HAP-1 (cell line): ENCODE data around the gene HSPBP1.

Experiments used
- DNase-seq, 2 experiments: peaks; one replicate each; pipeline ENCODE4 v3.0.0-alpha.2; 2016 to 2020; ENCODE audit warnings: low spot score in 2 of 2
- H3K27me3 ChIP-seq: fragments of 250-450 bp; sonication (Bioruptor Pico); 2 replicates; pipeline ENCODE4 v1.5.1; 2020; ENCODE audit warnings: low read depth, mild to moderate bottlenecking, moderate library complexity
- H3K36me3 ChIP-seq: fragments of 250-450 bp; sonication (Bioruptor Pico); replicated peaks from 2 replicates; pipeline ENCODE4 v1.5.1; 2020; ENCODE audit warnings: mild to moderate bottlenecking
- H3K4me1 ChIP-seq: fragments of 250-450 bp; sonication (Bioruptor Pico); 2 replicates; pipeline ENCODE4 v1.5.1; 2020; ENCODE audit warnings: mild to moderate bottlenecking
- H3K4me3 ChIP-seq: fragments of 250-450 bp; sonication (Bioruptor Pico); 2 replicates; pipeline ENCODE4 v1.5.1; 2020; ENCODE audit warnings: mild to moderate bottlenecking, moderate library complexity
- H3K9me3 ChIP-seq: fragments of 250-450 bp; sonication (Bioruptor Pico); 2 replicates; pipeline ENCODE4 v1.5.1; 2020; ENCODE audit warnings: mild to moderate bottlenecking, moderate library complexity
- in situ Hi-C: fragments of 300-500 bp; cut with MboI; formaldehyde crosslinking; loops from 3 replicates; pipeline ENCODE4 v1.14.3; 2020; ENCODE audit warnings: low sequenced_read_pairs, inconsistent platforms, mixed read lengths

The HSPBP1 gene

DNA sequence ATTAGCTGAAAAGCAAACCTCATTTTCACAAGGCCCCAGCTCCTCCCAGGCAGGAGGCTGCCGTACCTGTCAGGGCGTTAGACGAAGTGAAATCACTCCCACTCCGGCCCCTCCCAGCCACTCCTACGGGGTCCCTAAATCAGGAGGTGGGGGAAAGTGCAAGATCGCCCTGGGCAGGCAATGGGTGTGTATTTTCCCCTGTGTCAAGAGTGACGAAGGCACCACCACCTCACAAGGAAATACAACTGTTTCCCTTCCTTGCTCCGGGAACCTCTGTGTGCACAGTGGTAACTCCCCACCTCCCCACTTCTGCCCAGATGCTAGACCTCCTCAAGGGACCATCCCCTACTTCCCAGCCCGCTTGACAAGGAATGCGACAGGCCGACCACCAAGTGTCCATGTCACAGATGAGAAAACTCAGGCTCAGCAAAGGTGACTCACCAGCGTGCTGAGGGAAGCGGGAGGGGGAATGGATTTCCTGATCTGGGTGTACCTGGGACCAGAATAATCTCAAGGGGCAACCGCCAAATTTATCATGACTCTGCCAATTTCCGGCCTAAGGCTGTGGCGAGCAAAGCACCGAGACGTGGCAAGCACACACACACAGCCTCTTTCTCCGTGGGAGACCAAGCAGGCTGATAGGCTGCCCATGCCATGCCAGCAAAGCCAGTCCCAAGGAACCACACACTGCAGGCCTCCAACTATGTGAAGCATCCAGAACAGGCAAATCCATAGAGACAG, 28.4 kb downstream of the HSPBP1 start:
- in situ Hi-C loops = no loop called here
- no peaks in the 10 kb centered on the region for H3K27me3 ChIP-seq
- H3K9me3 ChIP-seq = no peaks in the 10 kb centered on the region
- peaks cover 10% of the 10 kb centered on the region for H3K4me1 ChIP-seq
- no peak overlapping the region for H3K4me3 ChIP-seq
- no peak for DNase-seq
- H3K36me3 ChIP-seq = peaks cover 8% of the 10 kb centered on the region

DNA sequence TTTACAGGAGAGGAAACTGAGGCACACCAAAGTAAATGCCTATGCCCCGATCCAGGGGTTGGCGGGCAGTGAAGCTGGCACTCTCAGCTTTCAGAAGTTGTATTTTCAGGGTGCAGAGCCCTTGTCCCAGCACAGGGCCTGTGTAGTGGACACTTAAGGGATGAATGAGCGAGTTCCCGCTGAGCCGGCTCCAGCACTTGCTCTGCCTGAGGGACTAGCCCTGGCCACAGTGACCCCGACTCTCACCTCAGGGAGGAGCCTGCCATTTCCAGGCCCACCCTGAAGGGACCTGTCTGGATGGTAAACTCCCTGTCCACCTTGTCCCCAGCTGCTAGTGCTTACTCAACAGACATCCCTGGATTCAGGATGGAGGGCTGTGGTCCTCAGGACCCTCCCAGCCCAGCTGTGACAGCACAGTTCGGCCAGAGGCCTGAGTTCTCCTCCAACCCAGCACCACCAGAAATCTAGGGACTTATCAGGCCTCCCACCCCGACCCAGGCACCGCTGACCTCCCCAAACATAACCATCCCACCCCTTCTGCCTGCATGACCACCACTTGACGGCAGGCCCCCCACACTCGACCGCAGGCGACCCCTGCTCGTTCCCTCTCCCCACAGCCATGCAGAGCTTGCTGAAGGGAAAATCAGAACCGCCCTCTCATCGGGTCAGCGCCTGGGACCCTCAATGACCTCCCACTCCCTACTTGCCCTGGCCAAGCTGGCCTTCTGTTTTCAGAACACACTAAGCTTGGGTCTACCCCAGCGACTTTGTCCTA, 29.5 kb downstream of the HSPBP1 start:
- peaks cover 3% of the 10 kb centered on the region; the same call in 1 of the 2 replicates for H3K4me1 ChIP-seq
- peaks cover 13% of the 10 kb centered on the region for H3K36me3 ChIP-seq
- in situ Hi-C loops = no loop called here

DNA sequence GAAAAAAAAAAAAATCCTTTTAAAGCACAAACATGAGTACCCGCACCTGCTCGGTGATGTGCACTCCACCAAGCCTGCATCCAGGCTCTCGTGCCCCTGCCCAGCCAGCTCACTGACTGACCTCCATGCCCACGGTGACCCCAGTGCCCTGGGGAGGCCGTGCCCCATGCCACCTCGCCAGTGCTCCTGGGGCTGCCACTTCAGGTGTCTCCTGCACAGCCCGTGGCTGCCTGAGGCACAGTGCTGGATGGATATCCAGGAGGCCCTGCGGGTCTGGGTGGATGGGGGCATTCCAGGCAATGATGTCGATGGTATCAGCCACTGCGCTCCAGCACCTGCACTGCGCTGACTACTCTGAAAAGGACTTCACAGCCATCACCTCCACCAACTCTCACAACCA, 30.1 kb downstream of the HSPBP1 start:
- DNase-seq = no peak
- no peaks in the 10 kb centered on the region for H3K4me1 ChIP-seq
- no peaks in the 10 kb centered on the region for H3K27me3 ChIP-seq
- no peak overlapping the region for H3K4me3 ChIP-seq
- H3K36me3 ChIP-seq = peaks cover 16% of the 10 kb centered on the region
- in situ Hi-C loops = no loop called here
- no peaks in the 10 kb centered on the region for H3K9me3 ChIP-seq

More for the DNA sequence above, 29.5 kb downstream of the HSPBP1 start:
- no peaks in the 10 kb centered on the region for H3K9me3 ChIP-seq
- no peak for DNase-seq
- H3K4me3 ChIP-seq = no peak overlapping the region
- H3K27me3 ChIP-seq = no peaks in the 10 kb centered on the region

DNA sequence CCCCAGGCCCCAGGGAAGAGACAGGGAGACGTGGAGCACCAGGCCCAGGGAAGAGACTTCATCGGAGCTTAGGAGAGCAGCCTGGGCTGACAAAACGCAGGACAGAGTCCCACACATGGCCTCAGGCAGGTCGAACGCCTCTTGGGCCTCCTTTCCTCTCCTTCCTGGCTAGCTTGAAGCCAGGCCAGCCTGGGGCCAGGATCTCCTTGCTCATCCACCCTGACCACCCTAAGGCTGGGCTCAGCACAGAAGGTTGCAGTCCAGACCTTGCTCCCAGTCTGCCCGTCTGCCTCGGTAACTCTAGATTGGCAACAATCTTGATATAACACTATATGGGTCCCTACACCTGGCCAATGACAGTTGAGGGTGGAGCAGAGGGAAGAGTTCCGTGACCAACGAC, 31.2 kb downstream of the HSPBP1 start:
- peaks cover 28% of the 10 kb centered on the region for H3K36me3 ChIP-seq
- no peak overlapping the region for H3K4me3 ChIP-seq
- in situ Hi-C loops = no loop called here
- no peaks in the 10 kb centered on the region for H3K9me3 ChIP-seq
- no peaks in the 10 kb centered on the region for H3K27me3 ChIP-seq
- no peak for DNase-seq
- H3K4me1 ChIP-seq = no peaks in the 10 kb centered on the region

DNA sequence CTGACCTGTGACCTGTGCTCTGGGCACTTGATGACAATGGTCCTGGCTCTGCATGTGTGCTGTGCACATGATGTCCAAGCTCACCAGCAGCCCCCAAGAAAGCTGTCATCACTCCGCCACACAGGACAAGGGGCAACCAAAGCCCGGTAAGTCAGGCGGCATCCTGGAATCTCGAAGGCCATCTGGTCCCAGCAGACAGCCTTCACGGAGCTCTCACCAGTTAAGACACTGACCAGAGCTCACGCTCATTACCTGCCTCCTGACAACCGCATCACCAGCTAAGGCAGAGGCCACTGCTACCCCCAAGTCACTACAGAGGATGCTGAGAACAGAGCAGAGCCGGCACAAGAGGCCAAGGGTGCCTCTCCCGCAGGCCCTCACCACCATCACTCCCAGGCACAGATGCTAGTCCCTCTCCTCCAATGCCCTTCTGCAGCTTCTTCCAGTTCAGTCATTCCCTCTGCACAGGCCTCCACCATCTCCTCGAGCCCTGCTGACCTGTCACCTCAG, 31.7 kb downstream of the HSPBP1 start:
- Histone ChIP-seq H3K36me3 (peaks cover 31% of the 10 kb centered on the region), H3K4me3 (no peak overlapping the region), H3K9me3 (no peaks in the 10 kb centered on the region), H3K4me1 (no peaks in the 10 kb centered on the region), H3K27me3 (no peaks in the 10 kb centered on the region)
- in situ Hi-C loops = no loop called here
- no peak for DNase-seq

DNA sequence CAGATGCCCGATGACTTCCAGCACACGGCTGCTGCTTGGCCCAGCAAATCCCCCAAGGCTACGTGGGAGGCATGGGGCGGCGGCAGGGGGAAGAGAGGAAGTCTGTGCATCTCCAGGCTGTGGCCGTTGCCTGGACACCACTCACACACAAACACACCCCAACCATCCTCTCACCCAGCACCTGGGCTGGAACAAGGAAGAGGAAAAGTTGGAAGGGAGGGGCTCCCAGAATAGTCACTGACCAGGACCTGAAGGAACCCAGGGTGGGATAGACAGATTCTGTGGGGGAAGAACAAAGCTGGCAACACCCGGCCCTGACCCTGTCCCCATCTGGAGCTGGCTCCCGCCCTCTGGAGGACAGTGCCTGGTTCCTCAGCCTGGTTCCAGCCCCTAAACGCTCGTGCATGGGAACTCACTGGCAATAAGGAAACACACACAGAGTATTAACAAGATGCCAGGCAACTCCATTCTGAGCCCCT, 32.2 kb downstream of the HSPBP1 start:
- in situ Hi-C loops = no loop called here
- Histone ChIP-seq H3K36me3 (peaks cover 35% of the 10 kb centered on the region), H3K4me1 (no peaks in the 10 kb centered on the region), H3K9me3 (no peaks in the 10 kb centered on the region), H3K4me3 (no peak overlapping the region), H3K27me3 (no peaks in the 10 kb centered on the region)
- DNase-seq = no peak

DNA sequence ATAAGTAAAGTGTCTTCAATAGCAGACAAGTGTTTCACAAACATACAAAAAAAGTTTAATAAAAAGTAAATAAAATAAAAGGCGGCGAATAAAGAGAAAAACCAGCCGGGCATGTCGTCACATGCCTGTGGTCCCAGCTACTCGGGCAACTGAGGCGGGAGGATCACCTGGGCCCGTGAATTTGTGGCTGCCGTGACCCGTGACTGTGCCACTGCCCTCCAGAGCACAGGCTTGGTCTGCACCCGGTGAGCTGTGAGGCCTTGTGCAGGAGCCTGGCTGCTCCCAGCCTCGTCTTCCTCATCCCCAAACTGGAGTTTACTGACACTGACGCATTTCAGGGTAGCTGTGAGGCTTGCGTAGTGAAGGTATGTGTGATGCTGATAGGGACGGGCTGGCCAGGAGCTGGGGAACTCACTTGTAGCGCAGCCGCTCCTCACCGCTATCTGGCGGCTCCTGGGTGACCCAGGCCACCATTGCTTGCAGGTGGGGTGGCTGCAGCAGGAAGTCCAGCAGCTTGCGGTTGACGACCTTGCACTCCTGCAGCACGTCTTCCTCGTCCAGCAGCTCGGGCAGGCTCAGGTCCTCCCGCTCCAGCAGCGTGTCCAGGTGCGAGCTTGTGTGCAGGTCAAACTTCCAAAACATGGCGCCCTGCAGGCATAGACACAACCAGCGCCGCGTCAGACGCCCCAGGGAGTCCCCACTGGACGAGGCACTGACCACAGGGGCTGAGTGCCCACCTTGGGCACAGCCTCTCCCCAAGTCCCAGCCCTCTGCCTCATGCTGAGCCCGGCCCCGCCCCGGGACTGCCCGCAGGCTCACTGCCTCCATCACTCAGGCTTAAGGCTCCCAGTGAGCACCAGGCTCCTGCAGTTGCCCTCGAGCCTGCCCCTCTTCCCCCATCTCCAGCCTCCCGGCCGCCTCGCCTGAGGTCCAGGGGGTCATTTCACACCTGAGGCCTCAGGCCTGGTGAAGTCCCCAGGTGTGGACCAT, 33.2 kb downstream of the HSPBP1 start:
- H3K4me1 ChIP-seq = no peaks in the 10 kb centered on the region
- in situ Hi-C loops = no loop called here
- H3K36me3 ChIP-seq = peaks cover 44% of the 10 kb centered on the region
- H3K4me3 ChIP-seq = no peak overlapping the region
- no peaks in the 10 kb centered on the region for H3K9me3 ChIP-seq
- no peak for DNase-seq
- H3K27me3 ChIP-seq = no peaks in the 10 kb centered on the region

DNA sequence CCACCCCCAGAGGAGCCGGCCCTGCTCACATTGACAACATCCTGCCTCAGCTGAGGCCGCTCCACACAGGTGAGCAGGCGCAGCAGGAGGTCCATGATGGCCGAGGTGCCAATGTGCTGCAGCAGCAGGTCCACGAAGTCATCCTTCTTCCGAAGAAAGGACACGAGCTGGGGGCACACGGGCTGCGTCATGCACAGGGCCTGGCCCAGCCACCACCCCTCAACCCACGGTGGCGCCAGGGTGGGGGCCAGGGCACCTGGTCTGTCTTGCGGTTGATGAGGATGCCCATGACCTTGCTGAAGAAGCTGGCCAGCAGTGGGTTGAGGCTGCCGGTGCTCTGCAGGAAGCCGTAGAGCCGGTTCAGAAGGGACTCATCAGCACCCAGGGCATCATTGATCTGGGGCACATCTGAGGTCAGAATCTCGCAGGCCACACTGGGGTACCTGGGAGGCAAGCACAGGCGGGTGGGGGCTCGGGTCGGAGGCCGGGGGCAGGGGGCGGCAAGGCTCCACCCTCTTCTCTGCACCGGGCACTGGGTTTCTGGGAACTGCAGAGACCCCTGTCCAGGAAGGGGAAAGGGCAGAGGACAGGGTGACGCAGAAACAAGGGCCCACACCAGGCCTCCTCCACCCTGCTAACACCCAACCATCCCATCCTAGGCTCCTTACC, 34.5 kb downstream of the HSPBP1 start:
- Histone ChIP-seq H3K4me1 (no peaks in the 10 kb centered on the region), H3K9me3 (no peaks in the 10 kb centered on the region), H3K4me3 (no peak overlapping the region), H3K27me3 (no peaks in the 10 kb centered on the region), H3K36me3 (peaks cover 54% of the 10 kb centered on the region)
- in situ Hi-C loops = no loop called here
- DNase-seq = no peak

DNA sequence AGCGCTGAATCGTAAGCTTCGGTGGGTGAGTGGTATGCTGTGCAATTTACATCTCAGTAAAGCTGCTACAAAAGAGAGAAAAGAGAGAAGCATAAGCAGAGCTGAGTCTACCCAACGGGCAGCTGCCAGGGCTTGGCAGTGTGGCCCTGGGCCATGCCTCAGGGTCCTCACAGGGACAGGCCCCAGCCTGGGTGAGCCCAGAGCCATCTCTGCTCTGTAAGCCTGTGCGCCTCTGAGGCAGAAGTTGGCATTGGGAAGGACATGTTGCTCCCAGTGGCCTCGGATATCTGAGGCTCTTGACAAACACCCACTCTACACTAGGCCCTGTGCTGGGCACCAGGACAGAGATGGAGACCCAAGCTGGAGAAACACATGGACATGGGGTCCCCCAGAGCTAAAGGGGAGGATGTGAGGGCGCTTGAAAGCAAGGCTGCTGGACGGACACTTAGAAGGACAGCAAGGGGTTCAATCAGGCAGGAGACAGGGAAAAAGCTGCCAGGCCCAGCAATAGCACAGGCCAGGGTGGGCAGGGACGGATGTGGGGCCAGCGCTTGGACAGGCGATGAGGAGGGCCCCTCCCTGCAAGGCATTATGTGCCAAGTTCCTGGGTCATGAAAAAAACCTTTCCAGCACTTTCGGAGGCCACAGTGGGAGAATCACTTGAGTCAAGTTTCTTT, 35.8 kb downstream of the HSPBP1 start:
- DNase-seq = no peak
- in situ Hi-C loops = no loop called here
- H3K27me3 ChIP-seq = no peaks in the 10 kb centered on the region
- H3K4me3 ChIP-seq = no peak overlapping the region
- peaks cover 65% of the 10 kb centered on the region for H3K36me3 ChIP-seq
- H3K9me3 ChIP-seq = no peaks in the 10 kb centered on the region
- no peaks in the 10 kb centered on the region for H3K4me1 ChIP-seq

DNA sequence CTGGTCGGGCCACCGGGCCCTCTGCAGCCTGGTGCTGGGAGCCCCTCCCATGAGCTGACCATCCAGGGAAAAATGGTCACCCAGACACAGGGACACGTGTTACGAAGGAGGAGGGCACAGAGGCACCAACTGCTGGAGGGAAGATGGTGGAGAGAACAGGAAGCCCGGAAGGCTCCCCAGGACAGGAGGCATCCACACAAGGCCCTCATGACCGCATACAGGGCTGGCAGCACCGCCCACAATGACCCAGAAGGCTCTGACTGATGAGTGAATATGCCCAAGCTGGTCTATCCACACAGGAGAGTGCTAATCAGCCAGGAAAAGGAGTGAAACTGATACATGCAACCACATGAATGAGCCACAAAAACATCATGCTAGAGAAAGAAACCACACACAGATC, 37.4 kb downstream of the HSPBP1 start:
- Histone ChIP-seq H3K9me3 (no peaks in the 10 kb centered on the region), H3K27me3 (no peaks in the 10 kb centered on the region), H3K36me3 (peaks cover 80% of the 10 kb centered on the region), H3K4me1 (no peaks in the 10 kb centered on the region), H3K4me3 (no peak overlapping the region)
- in situ Hi-C loops = no loop called here
- DNase-seq = no peak

DNA sequence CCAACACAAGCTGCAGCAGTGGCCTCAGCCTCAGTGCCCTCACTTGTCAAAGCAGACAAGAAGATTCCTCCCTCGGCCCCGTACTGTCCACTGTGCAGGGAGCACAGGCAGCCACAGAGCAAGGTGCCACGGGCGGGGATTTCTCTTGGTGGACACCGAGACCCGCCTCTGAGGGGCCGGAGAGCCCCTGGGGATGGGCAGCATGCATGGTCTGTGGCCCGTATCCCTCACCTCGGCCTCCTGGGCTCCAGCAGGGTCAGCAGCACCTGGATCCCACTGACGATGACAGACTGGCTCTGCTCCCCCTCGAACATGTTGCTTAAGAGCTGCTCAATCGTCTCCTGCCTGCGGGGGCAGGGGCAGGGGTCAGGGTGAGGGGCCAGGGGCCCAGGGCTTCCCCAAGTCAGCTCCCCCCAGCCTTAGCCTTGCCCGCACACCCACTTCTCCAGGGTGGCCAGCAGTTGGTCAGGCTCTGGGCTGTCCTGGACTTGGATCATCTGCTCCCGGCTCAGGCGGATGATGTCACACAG, 37.9 kb downstream of the HSPBP1 start:
- Histone ChIP-seq H3K36me3 (peaks cover 85% of the 10 kb centered on the region), H3K27me3 (no peaks in the 10 kb centered on the region), H3K4me3 (no peak overlapping the region), H3K9me3 (no peaks in the 10 kb centered on the region), H3K4me1 (no peaks in the 10 kb centered on the region)
- DNase-seq = no peak
- in situ Hi-C loops = no loop called here

DNA sequence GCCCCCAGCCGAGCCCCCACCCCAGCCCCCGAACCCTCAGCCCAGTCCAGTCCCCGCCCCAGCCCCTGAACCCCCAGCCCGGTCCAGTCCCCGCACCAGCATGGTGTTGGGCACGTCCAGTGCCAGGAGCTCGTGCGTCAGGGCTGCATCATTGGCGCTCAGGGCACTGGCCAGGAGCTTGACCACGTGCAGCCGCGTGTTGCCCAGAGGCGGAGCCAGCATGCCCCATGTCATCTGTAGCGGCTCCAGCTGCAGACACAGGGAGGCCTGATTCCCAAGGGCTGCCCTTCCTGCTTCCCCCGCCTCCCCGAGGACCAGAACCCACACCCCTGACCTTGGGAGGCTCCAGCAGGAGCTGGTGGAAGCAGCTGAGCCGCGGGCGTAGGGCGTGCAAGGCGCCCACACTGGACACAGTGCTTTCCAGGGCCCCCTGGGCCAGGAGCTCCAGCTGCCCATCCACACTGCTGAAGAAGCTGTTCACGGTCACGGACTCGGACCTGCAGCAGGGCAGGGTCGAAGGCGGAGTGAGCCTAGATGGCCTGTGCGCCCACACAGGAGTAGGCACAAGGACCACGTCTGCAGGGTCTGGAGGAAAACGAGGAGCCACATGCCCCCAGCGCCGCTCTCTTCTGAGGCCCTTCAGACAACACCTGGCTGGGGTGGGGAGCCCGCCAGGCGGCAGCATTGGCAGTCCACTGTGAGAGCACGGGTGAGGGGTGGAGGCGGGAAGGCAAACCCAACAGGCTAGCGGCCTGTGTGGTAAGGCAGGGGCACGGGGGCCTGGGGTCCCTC, 38.6 kb downstream of the HSPBP1 start:
- Histone ChIP-seq H3K9me3 (no peaks in the 10 kb centered on the region), H3K36me3 (peaks cover 88% of the 10 kb centered on the region), H3K4me3 (no peak overlapping the region), H3K4me1 (no peaks in the 10 kb centered on the region), H3K27me3 (no peaks in the 10 kb centered on the region)
- DNase-seq = no peak
- in situ Hi-C loops = no loop called here
